T-helper 2 cell treated with Interferon-gamma antibody and Interleukin-4, amounts not matched to agents 5 μg/mL and 100 μg/mL, for 36 hours (primary cell): Measurements from ENCODE around the gene DAB2IP.

Source experiments
- DNase-seq: peaks from one replicate; pipeline ENCODE4 v3.0.0; 2021; ENCODE audit warnings: low spot score
- H3K27ac Mint-ChIP-seq: one replicate; pipeline ENCODE4 v1.8.0; 2021; ENCODE audit warnings: mild to moderate bottlenecking, mixed read lengths
- H3K27me3 Mint-ChIP-seq: one replicate; pipeline ENCODE4 v1.8.0; 2021; ENCODE audit warnings: low read depth, mixed read lengths
- H3K36me3 Mint-ChIP-seq: one replicate; pipeline ENCODE4 v1.8.0; 2021; ENCODE audit warnings: low read depth, mixed read lengths
- H3K4me1 Mint-ChIP-seq: one replicate; pipeline ENCODE4 v1.8.0; 2021; ENCODE audit warnings: low read depth, mixed read lengths
- H3K4me3 Mint-ChIP-seq: one replicate; pipeline ENCODE4 v1.8.0; 2022; ENCODE audit warnings: mild to moderate bottlenecking, moderate library complexity, mixed read lengths
- H3K9me3 Mint-ChIP-seq: one replicate; pipeline ENCODE4 v1.8.0; 2021; ENCODE audit warnings: mixed read lengths

The DAB2IP gene

DNA sequence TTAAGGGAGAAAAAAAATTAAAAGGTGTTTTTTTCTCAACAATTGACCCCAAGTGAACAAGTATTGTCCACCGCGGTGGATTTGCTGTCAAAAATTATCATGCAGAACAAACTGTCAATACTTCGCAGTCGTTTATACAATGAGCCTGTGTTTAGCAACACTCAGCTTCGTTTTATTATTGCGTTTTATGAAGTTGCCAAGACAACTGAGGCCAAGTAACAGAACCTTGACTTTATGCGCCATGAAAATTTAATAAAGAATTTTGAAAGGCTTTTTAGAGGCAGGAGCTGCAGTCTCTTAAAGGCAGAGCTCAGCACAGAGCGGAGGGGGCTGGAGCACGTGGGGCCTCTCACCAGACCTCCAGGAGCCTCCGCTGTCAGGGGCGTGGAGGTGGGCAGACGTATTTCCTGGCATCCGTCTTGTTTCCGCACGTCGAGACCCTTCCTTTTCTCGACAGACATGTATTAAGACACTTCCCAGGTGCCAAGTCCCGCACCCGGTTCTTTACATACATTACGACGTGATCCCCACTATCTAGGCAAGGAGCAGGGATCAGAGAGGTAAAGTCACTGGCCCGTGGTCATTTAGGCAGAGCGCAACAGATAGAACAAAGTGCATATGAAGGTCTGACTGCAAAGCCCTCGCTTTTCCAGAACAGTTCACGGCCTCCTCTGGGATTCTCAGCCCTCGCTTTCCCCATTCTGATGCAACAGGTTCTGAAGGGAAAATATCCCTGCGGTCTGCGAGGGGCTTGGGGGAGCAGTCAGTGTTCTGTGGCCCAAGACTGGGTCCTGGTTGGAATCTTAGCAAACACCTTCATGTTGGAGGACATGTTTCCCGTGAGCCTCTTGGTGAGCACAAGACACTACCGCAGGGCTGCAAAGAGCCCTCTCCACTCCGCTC is 164.4 kb downstream of the DAB2IP start:
- H3K36me3 Mint-ChIP-seq, result no peaks in the 10 kb centered on the region
- no peaks in the 10 kb centered on the region for H3K27me3 Mint-ChIP-seq
- H3K4me1 Mint-ChIP-seq, result no peaks in the 10 kb centered on the region
- no peaks in the 10 kb centered on the region for H3K9me3 Mint-ChIP-seq
- no peak for DNase-seq
- no peak overlapping the region for H3K4me3 Mint-ChIP-seq
- H3K27ac Mint-ChIP-seq, result no peak overlapping the region

DNA sequence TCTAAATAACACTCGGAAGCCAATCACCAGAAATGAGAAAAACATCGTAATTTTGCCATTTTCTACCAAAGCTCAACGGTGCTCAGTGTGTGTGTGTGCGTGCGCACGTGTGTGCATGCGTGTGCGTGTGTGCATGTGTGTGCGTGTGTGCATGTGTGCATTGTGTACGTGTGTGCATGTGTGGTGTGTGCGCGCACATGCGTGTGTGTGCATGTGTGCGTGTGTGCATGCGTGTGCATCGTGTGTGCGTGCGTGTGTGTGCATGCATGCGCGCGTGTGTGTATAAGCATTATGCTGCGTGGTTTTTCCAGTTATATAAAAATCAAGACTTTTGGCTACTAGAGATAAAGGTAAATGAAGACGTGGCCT is 165.0 kb downstream of the DAB2IP start:
- no peak overlapping the region for H3K4me3 Mint-ChIP-seq
- no peaks in the 10 kb centered on the region for H3K27me3 Mint-ChIP-seq
- H3K4me1 Mint-ChIP-seq, result no peaks in the 10 kb centered on the region
- H3K27ac Mint-ChIP-seq, result no peak overlapping the region
- no peaks in the 10 kb centered on the region for H3K36me3 Mint-ChIP-seq
- DNase-seq, result no peak
- no peaks in the 10 kb centered on the region for H3K9me3 Mint-ChIP-seq

DNA sequence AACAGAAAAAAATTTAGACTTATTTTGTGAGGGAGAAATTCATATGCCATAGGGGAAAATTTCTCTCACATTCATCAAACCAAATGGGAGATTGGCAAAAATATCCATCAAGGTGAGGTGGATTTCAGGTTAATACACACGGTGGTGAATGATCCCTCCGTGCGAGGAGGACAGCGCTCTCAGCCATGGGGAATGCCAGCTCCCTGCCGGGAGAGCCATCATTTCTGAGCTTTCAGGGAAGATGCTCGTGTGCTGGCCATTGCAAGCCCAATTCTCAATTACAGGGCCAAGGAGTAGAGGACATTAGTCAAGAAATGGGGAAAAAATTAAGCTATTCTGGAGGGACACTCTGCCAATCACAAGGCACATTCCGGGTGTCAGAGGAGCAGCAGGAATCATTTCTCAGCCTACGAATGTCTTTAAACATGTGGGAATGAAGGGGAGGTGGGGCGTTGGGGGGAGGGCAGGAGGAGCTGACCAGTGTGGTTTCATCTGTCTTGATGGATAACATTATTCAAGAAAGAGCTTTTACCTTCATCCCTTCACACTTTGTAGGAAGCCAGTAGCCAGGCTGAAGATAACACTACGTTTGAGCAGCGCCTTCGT is 165.5 kb downstream of the DAB2IP start:
- Mint-ChIP-seq H3K4me3 (no peak overlapping the region), H3K4me1 (no peaks in the 10 kb centered on the region), H3K36me3 (no peaks in the 10 kb centered on the region), H3K27ac (no peak overlapping the region), H3K9me3 (no peaks in the 10 kb centered on the region), H3K27me3 (no peaks in the 10 kb centered on the region)
- DNase-seq, result no peak

DNA sequence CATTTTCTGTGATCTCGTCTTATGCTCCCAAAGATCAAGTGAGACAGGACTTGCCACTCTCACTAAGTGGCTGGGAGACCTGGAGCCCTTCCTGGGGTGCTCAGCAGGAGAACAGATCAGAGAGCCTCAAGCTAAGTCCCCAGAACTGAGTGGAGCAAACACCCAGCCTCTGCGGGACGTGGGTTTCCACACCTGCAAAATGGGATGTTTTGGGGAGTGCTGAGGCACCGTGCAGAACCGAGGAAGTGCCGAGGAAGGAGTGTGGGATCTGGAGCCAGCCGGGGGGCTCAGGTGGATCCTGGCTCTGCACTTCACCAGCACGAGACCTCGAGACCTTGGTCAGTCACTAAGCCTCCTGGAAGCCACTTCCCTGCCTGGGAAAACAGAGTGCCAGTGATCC is 166.0 kb downstream of the DAB2IP start:
- Mint-ChIP-seq H3K9me3 (no peaks in the 10 kb centered on the region), H3K4me3 (no peak overlapping the region), H3K4me1 (no peaks in the 10 kb centered on the region)

DNA sequence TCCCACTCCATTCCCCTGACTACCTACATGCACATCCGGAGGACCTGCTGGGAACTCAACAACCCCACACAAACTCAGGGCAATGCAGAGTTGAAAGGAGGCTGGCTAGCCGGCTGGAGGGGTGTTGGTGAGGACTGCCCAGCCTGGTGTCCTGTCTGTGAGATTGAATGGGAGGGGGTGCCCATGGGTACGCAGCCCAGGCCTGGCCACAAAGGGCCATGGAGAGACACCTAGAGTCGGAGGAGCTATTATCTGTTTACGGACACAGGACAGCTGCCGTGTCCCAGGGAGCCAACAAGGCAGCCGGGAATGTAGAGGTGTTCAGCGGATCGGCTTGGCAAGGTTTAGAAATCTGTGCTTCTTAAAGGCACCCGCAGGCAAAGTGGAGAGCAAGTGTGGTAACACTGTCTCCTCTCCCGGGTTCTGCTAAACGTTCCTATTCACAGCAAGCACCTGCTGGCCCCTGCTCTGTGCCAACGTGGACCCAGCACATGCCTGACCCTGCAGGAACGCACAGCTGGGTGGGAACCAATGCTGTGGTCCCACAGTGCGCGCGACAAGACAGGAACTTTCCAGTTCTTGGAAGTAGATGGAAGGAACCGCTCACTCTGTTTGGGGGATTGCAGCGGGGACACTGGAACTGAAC is 166.7 kb downstream of the DAB2IP start:
- Mint-ChIP-seq H3K27me3 (no peaks in the 10 kb centered on the region), H3K9me3 (no peaks in the 10 kb centered on the region), H3K36me3 (no peaks in the 10 kb centered on the region), H3K4me1 (no peaks in the 10 kb centered on the region), H3K27ac (no peak overlapping the region), H3K4me3 (no peak overlapping the region)
- DNase-seq, result no peak

More for the DNA sequence above, 166.0 kb downstream of the DAB2IP start:
- Mint-ChIP-seq H3K27me3 (no peaks in the 10 kb centered on the region), H3K27ac (no peak overlapping the region), H3K36me3 (no peaks in the 10 kb centered on the region)
- no peak for DNase-seq

DNA sequence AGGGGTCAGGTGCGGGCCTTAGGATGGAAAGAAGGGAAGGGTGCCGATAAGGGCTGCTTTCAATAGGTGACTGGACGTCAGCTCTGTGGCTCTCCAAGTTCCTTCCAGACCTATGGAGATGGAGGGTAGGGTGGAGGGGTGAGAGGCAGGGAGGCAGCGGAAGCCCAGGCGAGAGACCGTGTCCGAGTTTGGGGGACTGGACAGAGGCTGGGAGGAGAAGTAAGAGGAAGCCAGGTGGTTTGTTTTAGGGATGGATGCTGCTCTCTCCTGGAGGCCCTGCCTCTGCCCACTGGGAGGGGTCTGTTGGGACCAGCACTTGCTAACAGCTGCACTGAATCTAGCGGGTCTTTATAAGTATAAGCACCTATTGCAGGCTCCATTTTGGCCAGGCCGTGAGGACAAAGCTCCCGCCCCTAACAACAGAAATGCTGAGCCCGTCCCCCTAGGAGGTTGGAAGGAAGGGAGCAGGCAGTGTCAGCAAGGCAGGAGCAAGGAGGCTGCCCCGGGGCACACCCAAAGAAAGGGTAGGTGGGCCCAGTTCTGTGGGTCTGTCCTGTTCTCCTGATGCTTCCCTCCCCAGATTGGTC is 167.5 kb downstream of the DAB2IP start:
- no peak overlapping the region for H3K27ac Mint-ChIP-seq
- no peaks in the 10 kb centered on the region for H3K4me1 Mint-ChIP-seq
- no peaks in the 10 kb centered on the region for H3K9me3 Mint-ChIP-seq
- H3K27me3 Mint-ChIP-seq, result no peaks in the 10 kb centered on the region
- DNase-seq, result no peak
- no peaks in the 10 kb centered on the region for H3K36me3 Mint-ChIP-seq
- H3K4me3 Mint-ChIP-seq, result no peak overlapping the region

DNA sequence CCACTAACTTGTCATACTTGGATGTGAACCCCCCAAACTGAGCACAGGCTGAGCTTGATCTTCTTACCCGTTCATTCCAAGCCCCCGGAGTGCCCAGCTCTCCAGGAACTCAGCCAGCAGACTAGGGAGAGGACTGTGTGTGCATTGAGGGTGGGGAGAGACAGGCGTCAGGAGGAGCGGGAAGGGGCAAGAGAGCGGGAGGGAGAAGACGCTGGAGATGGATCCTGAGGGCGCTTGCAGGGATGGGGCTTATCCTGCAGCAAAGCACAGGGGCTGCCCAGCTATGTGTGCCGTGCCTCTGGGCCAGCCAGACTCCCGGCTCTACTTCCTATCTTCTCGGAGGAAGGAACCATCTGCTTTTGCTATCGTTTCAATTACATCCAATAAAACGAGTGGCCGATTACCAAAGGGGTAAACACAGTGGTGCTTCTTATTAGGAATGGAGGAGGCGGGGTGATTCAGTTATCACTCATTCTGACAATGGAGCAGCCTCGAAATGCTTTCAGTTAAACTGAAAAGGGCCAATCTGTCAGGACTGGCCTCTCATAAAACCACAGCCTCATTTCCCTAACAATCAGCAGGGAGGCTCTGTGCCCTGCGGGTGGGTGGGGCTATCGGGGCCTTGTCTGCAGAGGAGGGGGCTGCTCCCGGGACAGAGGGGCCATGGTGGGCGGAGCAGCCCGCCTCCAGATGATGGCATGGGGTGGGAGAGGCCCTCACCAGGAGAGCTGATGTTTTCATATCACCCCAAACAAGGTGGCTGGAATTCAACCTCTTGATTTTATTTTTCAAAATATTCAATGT is 168.2 kb downstream of the DAB2IP start:
- H3K4me1 Mint-ChIP-seq, result no peaks in the 10 kb centered on the region
- no peak for DNase-seq
- H3K9me3 Mint-ChIP-seq, result no peaks in the 10 kb centered on the region
- no peak overlapping the region for H3K27ac Mint-ChIP-seq
- no peak overlapping the region for H3K4me3 Mint-ChIP-seq
- no peaks in the 10 kb centered on the region for H3K36me3 Mint-ChIP-seq
- no peaks in the 10 kb centered on the region for H3K27me3 Mint-ChIP-seq

DNA sequence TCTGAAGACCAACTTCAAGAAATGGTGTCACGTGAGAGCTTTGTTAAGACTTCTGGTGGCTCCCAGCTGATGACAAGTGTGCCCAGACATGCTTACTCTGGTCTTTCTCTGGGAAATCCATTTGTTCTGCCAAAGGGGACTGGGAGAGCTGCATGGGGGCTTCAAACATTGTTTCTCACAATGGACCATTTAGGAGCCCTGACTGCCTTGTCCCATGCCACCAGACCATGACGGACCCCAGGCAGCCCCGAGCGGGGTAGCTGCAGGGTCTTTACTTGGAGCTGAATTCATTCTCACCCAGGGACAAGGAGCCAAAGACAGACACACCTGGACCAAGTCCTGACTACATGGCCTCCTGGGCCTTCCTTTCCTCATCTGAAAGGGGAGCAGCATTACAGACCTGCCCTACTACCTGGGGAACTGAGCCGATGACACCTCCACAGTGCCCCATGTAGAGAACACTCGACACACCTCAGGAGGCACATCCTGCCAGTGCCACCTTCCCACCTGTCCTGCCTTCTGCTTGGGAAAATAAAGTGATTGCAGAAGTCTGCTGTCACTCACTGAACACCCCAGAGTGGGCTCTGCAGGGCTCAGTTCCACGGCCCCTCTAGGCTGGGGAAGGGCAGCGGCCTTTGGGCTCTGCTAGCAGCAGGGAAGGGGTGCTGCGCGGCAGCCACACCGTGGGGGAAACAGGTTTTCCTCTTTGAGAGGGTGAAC is 169.0 kb downstream of the DAB2IP start:
- Mint-ChIP-seq H3K4me1 (no peaks in the 10 kb centered on the region), H3K36me3 (no peaks in the 10 kb centered on the region), H3K4me3 (no peak overlapping the region), H3K9me3 (no peaks in the 10 kb centered on the region), H3K27ac (no peak overlapping the region), H3K27me3 (no peaks in the 10 kb centered on the region)
- DNase-seq, result no peak

DNA sequence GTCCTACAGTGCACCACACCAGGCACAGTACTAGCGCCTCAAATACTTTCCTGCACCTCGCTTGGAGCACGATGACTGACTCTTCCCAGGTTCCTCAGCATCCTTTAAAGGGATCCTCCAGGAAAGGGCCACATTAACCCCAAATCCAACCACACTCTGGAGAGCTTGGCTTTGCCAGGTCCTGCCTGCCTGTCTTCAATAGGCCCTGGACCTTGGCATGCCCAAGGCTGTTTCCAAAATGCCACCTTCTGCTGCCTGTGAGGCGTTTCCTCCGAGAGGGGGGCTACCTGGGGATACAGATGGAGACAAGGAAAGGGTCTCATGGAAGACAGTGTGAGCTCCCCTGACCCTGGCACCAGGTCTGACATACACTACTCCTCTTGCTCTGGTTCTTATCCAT is 169.9 kb downstream of the DAB2IP start:
- Mint-ChIP-seq H3K9me3 (no peaks in the 10 kb centered on the region), H3K4me1 (no peaks in the 10 kb centered on the region), H3K4me3 (no peak overlapping the region), H3K27ac (no peak overlapping the region), H3K27me3 (no peaks in the 10 kb centered on the region), H3K36me3 (no peaks in the 10 kb centered on the region)
- no peak for DNase-seq

DNA sequence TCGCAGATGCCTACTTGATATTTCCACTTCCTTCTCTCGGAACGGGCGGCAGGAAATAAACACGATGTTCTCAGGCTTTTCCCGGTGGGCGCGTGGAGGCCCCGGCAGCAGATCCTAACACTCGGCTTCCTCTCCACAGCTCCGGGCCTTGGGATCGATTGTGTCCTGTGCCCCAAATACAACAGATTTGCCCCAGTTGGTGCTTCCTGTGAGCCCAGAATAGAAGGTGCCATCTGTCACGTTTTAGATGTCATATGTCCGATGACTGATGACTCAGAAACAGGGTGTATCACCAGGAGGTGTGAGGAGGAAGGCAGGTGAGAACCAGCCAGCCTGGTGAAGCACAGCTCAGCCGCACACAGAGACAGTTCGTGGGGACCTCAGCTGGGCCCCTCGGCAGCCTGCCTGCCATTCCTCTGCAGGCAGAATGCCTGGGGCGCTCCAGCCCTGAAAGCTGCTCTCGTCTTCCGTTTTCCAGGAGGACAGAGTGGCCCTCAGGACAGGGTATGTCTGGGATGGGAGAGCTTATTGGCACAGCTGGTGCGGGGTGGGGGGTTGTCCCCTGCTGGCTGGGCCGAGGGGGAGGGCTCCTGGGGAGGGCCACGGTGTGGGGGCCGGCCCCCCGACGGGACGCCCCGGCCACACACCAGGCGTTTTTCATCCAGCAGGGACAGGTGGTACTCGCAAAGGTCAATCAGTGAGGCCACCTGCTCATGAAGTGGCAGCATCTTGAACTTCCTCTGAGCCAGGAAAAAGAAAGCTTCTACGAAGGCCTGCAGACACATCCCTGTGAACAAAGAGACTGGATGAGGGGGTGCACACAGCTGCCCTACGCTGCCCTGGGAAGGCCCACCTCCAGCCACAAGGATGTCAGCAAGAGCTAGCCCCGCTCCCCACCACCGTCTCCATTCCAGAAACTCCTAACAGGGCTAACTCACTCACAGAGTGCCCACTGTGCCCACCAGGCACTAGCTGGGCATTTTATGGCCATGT is 171.0 kb downstream of the DAB2IP start:
- H3K4me3 Mint-ChIP-seq, result no peak overlapping the region
- H3K9me3 Mint-ChIP-seq, result no peaks in the 10 kb centered on the region
- H3K36me3 Mint-ChIP-seq, result no peaks in the 10 kb centered on the region
- H3K27me3 Mint-ChIP-seq, result no peaks in the 10 kb centered on the region
- H3K27ac Mint-ChIP-seq, result no peak overlapping the region
- DNase-seq, result no peak
- H3K4me1 Mint-ChIP-seq, result no peaks in the 10 kb centered on the region

DNA sequence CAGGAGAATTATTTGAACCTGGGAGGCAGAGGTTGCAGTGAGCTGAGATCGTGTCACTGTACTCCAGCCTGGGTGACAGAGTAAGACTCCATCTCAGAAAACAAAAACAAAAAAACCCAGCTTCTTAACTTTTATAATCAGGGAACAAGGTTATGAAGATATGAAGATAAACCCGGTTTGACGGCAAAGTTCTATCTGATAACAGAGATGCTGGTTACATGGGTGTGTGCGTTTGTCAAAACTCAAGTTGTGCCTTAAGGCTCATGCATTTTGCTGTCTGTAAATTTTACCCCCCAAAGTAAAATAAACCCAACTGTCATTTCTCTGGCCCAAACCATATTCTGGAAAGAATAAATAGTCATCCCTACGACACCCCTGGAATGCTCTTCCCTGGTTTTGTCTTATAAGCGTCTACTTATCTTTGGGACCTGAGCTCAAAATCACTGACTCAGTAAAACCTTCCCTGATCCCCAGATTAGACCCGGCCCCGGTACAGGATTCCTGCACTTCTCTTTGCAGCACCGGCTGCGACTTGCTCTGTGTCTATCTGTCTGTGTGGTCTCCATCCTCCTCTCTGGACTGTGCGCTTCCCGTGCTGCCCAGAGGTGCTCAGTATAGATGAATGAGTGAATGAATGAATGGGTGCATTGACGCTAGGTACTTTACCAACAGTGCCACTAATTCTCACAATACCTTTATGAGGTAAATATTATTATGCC is 172.2 kb downstream of the DAB2IP start:
- H3K36me3 Mint-ChIP-seq, result no peaks in the 10 kb centered on the region
- H3K4me3 Mint-ChIP-seq, result no peak overlapping the region
- H3K27me3 Mint-ChIP-seq, result no peaks in the 10 kb centered on the region
- no peak for DNase-seq
- H3K27ac Mint-ChIP-seq, result no peak overlapping the region
- no peaks in the 10 kb centered on the region for H3K9me3 Mint-ChIP-seq
- H3K4me1 Mint-ChIP-seq, result no peaks in the 10 kb centered on the region

DNA sequence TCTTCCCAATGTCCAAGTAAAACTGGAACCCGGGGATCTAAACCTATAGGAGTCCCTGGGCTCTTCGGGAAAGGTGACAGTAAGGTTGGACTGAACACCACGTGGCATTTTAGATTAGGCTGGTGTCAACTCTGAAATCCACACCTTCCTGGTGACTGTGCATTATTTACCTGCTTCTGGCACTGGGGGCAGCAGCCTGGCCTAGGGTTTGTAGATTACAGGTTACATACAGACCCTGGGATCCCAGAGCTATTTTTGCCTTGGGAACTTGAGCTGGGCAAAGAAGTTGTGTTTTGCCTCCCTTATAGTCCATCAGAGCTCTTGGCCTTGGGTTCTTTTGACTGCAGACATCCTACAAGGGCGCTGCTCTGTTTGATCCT is 173.2 kb downstream of the DAB2IP start:
- Mint-ChIP-seq H3K27me3 (no peaks in the 10 kb centered on the region), H3K27ac (no peak overlapping the region), H3K4me1 (no peaks in the 10 kb centered on the region), H3K4me3 (no peak overlapping the region), H3K9me3 (no peaks in the 10 kb centered on the region), H3K36me3 (no peaks in the 10 kb centered on the region)
- DNase-seq, result no peak
